HUES64 (cell line): Measurements from ENCODE around the gene MLX.
A peak's percentile ranks its signal among the peaks of the same experiment; 100 is the strongest.

Experiments
- H3K27ac ChIP-seq: 2 replicates; pipeline ENCODE4 v1.7.0; 2013; ENCODE audit warnings: low read depth, low read length, inconsistent platforms
- H3K27me3 ChIP-seq: 2 replicates; pipeline ENCODE4 v1.6.1; 2013; ENCODE audit warnings: mild to moderate bottlenecking, low read length; ENCODE audit not compliant: insufficient read depth
- H3K36me3 ChIP-seq: 2 replicates; pipeline ENCODE4 v1.6.1; 2013; ENCODE audit warnings: mild to moderate bottlenecking, low read length; ENCODE audit not compliant: insufficient read depth
- H3K4me1 ChIP-seq: 2 replicates; pipeline ENCODE4 v1.6.1; 2013; ENCODE audit warnings: mild to moderate bottlenecking, low read length, moderate library complexity; ENCODE audit not compliant: insufficient read depth
- H3K4me3 ChIP-seq: 2 replicates; pipeline ENCODE4 v1.5.1; 2013; ENCODE audit warnings: mild to moderate bottlenecking, low read length, moderate library complexity
- H3K9ac ChIP-seq: 2 replicates; pipeline ENCODE4 v1.6.1; 2013; ENCODE audit warnings: mild to moderate bottlenecking, low read depth, low read length
- H3K9me3 ChIP-seq: 2 replicates; pipeline ENCODE4 v1.6.1; 2013; ENCODE audit warnings: low read depth, low read length; ENCODE audit not compliant: insufficient read depth
- WGBS: fragments of 150-250, 120-280 bp; methylation state at CpG from one replicate; pipeline ENCODE4 v1.1.7; 2013; ENCODE audit warnings: missing lambda C conversion rate; 5-methylcytosine and 5-hydroxymethylcytosine counted together

The MLX gene

GRCh38 chr17:42561897-42562387 lies 5.0 kb upstream of the MLX start, which contains the start of gene COASY:
TSS of gene COASY (plus strand) at chr17:42562148. CDS start at chr17:42562623, 475 bp downstream.
- peaks cover 27% of the 10 kb centered on the region for H3K36me3 ChIP-seq
- H3K4me1 ChIP-seq = peaks cover 5% of the 10 kb centered on the region; the same call in 1 of the 2 replicates
- H3K9ac ChIP-seq = peak within 1 kb of the TSS; percentile 85
- peak within 1 kb of the TSS; percentile 87 for H3K4me3 ChIP-seq
- peak within 1 kb of the TSS; percentile 77 for H3K27ac ChIP-seq
- H3K27me3 ChIP-seq = no peaks in the 10 kb centered on the region
- 1% methylated on average over 26 of the region's 26 CpGs for WGBS
- no peaks in the 10 kb centered on the region for H3K9me3 ChIP-seq

GRCh38 chr17:42562388-42563142 lies 4.3 kb upstream of the MLX start:
- Histone ChIP-seq H3K27me3 (no peaks in the 10 kb centered on the region), H3K4me1 (peaks cover 5% of the 10 kb centered on the region; the same call in 1 of the 2 replicates), H3K9ac (peak overlapping the region; percentile 85), H3K4me3 (peak overlapping the region; percentile 87), H3K36me3 (peaks cover 27% of the 10 kb centered on the region), H3K9me3 (no peaks in the 10 kb centered on the region), H3K27ac (peak overlapping the region; percentile 77)
- WGBS = 25% methylated on average over 48 of the region's 48 CpGs

- peaks cover 5% of the 10 kb centered on the region; the same call in 1 of the 2 replicates for H3K4me1 ChIP-seq
- H3K9me3 ChIP-seq = no peaks in the 10 kb centered on the region
- peak overlapping the region; percentile 87 for H3K4me3 ChIP-seq
- H3K27ac ChIP-seq = no peak overlapping the region; the same call in 1 of the 2 replicates
- WGBS = 90% methylated on average over 14 of the region's 14 CpGs
- H3K36me3 ChIP-seq = peaks cover 27% of the 10 kb centered on the region
- no peaks in the 10 kb centered on the region for H3K27me3 ChIP-seq
- peak overlapping the region; percentile 85 for H3K9ac ChIP-seq
These were observed 3.8 kb upstream of the MLX start for GRCh38 chr17:42563143-42563509.

GRCh38 chr17:42563543-42563942 lies 3.4 kb upstream of the MLX start:
- H3K4me3 ChIP-seq = peak overlapping the region; percentile 87
- H3K27ac ChIP-seq = no peak overlapping the region
- H3K36me3 ChIP-seq = peaks cover 29% of the 10 kb centered on the region
- peaks cover 5% of the 10 kb centered on the region; the same call in 1 of the 2 replicates for H3K4me1 ChIP-seq
- no peak overlapping the region for H3K9ac ChIP-seq
- WGBS = 92% methylated on average over 1 of the region's 1 CpG
- H3K9me3 ChIP-seq = no peaks in the 10 kb centered on the region
- no peaks in the 10 kb centered on the region for H3K27me3 ChIP-seq

GRCh38 chr17:42563950-42564349 lies 3.0 kb upstream of the MLX start:
- Histone ChIP-seq H3K27me3 (no peaks in the 10 kb centered on the region), H3K4me3 (peak overlapping the region; percentile 87), H3K9ac (no peak overlapping the region), H3K36me3 (peaks cover 33% of the 10 kb centered on the region), H3K9me3 (no peaks in the 10 kb centered on the region), H3K4me1 (peaks cover 5% of the 10 kb centered on the region; the same call in 1 of the 2 replicates), H3K27ac (no peak overlapping the region)
- 87% methylated on average over 8 of the region's 9 CpGs for WGBS

GRCh38 chr17:42564815-42565522 lies 1.9 kb upstream of the MLX start:
- Histone ChIP-seq H3K27me3 (no peaks in the 10 kb centered on the region), H3K9ac (no peak overlapping the region), H3K4me1 (peaks cover 5% of the 10 kb centered on the region; the same call in 1 of the 2 replicates), H3K36me3 (peaks cover 43% of the 10 kb centered on the region), H3K4me3 (no peak overlapping the region), H3K27ac (no peak overlapping the region), H3K9me3 (no peaks in the 10 kb centered on the region)
- whole genome bisulfite sequencing = 94% methylated on average over 15 of the region's 15 CpGs

GRCh38 chr17:42565523-42566214 lies 1.2 kb upstream of the MLX start:
- Histone ChIP-seq H3K36me3 (peaks cover 49% of the 10 kb centered on the region), H3K4me1 (peaks cover 5% of the 10 kb centered on the region; the same call in 1 of the 2 replicates), H3K4me3 (no peak overlapping the region), H3K27me3 (no peaks in the 10 kb centered on the region), H3K9me3 (no peaks in the 10 kb centered on the region), H3K9ac (no peak overlapping the region), H3K27ac (peak overlapping the region; percentile 87)
- 91% methylated on average over 16 of the region's 16 CpGs for WGBS

GRCh38 chr17:42566215-42566882 lies 551 bp upstream of the MLX start:
- Histone ChIP-seq H3K9me3 (no peaks in the 10 kb centered on the region), H3K4me1 (peaks cover 5% of the 10 kb centered on the region; the same call in 1 of the 2 replicates), H3K4me3 (peak overlapping the region; percentile 83), H3K36me3 (peaks cover 56% of the 10 kb centered on the region), H3K27me3 (no peaks in the 10 kb centered on the region), H3K9ac (peak overlapping the region; percentile 43), H3K27ac (peak overlapping the region; percentile 87)
- WGBS = 50% methylated on average over 28 of the region's 28 CpGs

- Histone ChIP-seq H3K4me3 (no peak overlapping the region), H3K36me3 (peaks cover 76% of the 10 kb centered on the region), H3K9ac (no peak overlapping the region), H3K27me3 (no peaks in the 10 kb centered on the region), H3K27ac (no peak overlapping the region), H3K9me3 (no peaks in the 10 kb centered on the region), H3K4me1 (peaks cover 5% of the 10 kb centered on the region; the same call in 1 of the 2 replicates)
- 87% methylated on average over 12 of the region's 14 CpGs for WGBS
These were observed 1.6 kb downstream of the MLX start for GRCh38 chr17:42568341-42569111.
